DOHH2 (cell line): ENCODE results near the gene IL9.

Experiments
- EZH2phosphoT487 ChIP-seq: fragments of 200-600 bp; sonication (generic); IDR thresholded peaks from 2 replicates; pipeline ENCODE4 v1.6.1; 2017; ENCODE audit warnings: borderline replicate concordance, mild to moderate bottlenecking, antibody characterized with exemption, low read length, moderate library complexity, mixed read lengths
- TF ChIP-seq, protein P1 (sequence below): fragments of 200-600 bp; sonication (generic); IDR thresholded peaks from one replicate; pipeline ENCODE4 v1.5.1; 2014; ENCODE audit warnings: antibody characterized with exemption, mild to moderate bottlenecking, low read depth, low read length; ENCODE audit not compliant: poor library complexity, severe bottlenecking

DNA sequence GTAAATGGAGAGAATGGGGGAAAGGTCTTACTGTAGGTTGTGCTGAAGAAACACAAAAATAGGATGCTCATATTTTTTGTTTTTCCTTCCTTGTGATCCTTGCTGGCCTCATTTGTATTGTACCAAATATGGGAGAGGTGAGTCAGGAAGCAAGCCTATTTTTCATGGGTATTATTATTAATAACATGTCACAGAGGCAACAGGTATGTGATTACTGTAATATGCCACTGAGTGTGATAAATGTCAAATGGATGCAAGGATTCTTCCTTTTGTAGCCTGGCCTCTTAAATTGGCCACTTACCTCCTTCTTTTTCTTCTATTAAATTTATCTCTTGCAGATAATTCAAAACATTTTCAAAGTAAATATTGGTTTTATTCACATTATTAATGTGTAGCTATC, 48.9 kb upstream of the IL9 start:
- TF ChIP-seq, protein P1, sequence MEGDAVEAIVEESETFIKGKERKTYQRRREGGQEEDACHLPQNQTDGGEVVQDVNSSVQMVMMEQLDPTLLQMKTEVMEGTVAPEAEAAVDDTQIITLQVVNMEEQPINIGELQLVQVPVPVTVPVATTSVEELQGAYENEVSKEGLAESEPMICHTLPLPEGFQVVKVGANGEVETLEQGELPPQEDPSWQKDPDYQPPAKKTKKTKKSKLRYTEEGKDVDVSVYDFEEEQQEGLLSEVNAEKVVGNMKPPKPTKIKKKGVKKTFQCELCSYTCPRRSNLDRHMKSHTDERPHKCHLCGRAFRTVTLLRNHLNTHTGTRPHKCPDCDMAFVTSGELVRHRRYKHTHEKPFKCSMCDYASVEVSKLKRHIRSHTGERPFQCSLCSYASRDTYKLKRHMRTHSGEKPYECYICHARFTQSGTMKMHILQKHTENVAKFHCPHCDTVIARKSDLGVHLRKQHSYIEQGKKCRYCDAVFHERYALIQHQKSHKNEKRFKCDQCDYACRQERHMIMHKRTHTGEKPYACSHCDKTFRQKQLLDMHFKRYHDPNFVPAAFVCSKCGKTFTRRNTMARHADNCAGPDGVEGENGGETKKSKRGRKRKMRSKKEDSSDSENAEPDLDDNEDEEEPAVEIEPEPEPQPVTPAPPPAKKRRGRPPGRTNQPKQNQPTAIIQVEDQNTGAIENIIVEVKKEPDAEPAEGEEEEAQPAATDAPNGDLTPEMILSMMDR: no peak
- no peak for TF ChIP-seq EZH2phosphoT487
